IMR-90 (cell line): ENCODE results near the gene PIK3C3.

Source experiments
- CTCF ChIP-seq: conservative IDR thresholded peaks from 2 replicates; pipeline ENCODE4 v1.5.1; 2012; ENCODE audit warnings: mild to moderate bottlenecking, low read depth, low read length, improper control_type of control experiment
- MAZ ChIP-seq: IDR thresholded peaks from 2 replicates; pipeline ENCODE4 v1.6.1; 2012; ENCODE audit warnings: low read depth, mild to moderate bottlenecking, low read length, improper control_type of control experiment, moderate library complexity, borderline replicate concordance
- MXI1 ChIP-seq: IDR thresholded peaks from 2 replicates; pipeline ENCODE4 v1.6.1; 2012; ENCODE audit warnings: low read depth, mild to moderate bottlenecking, low read length, moderate library complexity, borderline replicate concordance
- POLR2A ChIP-seq: IDR thresholded peaks from 2 replicates; pipeline ENCODE4 v1.6.1; 2012; ENCODE audit warnings: mild to moderate bottlenecking, low read depth, low read length
- RAD21 ChIP-seq: IDR thresholded peaks from 2 replicates; pipeline ENCODE4 v1.6.1; 2012; ENCODE audit warnings: low read length, improper control_type of control experiment
- TF ChIP-seq, protein P1 (sequence below): fragments of 150-350 bp; IDR thresholded peaks from 2 replicates; pipeline ENCODE4 v1.6.1; 2017; ENCODE audit warnings: mild to moderate bottlenecking, antibody characterized with exemption, low read length, low read depth
- TF ChIP-seq, protein P2 (sequence below): fragments of 150-350 bp; IDR thresholded peaks from 2 replicates; pipeline ENCODE4 v1.6.1; 2016; ENCODE audit warnings: low read depth, mild to moderate bottlenecking, low read length, moderate library complexity, borderline replicate concordance

- no peak for TF ChIP-seq MAZ
- TF ChIP-seq MXI1, result no peak
- TF ChIP-seq, protein P1, sequence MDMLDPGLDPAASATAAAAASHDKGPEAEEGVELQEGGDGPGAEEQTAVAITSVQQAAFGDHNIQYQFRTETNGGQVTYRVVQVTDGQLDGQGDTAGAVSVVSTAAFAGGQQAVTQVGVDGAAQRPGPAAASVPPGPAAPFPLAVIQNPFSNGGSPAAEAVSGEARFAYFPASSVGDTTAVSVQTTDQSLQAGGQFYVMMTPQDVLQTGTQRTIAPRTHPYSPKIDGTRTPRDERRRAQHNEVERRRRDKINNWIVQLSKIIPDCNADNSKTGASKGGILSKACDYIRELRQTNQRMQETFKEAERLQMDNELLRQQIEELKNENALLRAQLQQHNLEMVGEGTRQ, result no peak
- TF ChIP-seq POLR2A, result no peak
- TF ChIP-seq CTCF, result no peak
- no peak for TF ChIP-seq RAD21
- TF ChIP-seq, protein P2, sequence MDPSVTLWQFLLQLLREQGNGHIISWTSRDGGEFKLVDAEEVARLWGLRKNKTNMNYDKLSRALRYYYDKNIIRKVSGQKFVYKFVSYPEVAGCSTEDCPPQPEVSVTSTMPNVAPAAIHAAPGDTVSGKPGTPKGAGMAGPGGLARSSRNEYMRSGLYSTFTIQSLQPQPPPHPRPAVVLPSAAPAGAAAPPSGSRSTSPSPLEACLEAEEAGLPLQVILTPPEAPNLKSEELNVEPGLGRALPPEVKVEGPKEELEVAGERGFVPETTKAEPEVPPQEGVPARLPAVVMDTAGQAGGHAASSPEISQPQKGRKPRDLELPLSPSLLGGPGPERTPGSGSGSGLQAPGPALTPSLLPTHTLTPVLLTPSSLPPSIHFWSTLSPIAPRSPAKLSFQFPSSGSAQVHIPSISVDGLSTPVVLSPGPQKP, result no peak
Observed at GRCh38 chr18:41928581-41928980, 26.5 kb upstream of the PIK3C3 start.
